ENCODE data around the gene M1AP.

Gene M1AP

DNA sequence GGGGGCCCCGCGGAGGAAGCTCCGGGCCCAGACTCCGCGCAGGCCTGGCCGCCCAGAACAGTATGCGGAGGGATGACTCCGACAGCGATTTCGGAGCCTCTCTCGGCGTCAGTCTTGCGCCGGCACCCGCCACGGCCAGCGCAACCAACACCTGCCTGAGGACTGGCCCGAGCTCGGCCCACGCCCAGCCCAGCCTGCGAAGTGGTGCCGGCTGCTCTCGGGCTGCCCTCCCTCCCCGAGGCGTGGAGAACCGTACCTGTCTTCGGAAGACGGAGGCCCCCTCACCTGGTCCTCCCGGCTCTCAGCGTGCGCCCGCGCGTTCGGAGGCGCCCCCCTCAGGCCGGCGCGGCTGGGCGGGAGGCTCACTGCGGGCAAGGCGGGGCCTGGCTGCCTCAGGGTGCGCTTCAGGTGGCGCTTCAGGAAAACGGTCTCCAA lies at the start of gene M1AP:
Gene M1AP, minus strand, starts transcription at position 322 of the 435 bp plus-strand sequence. CDS start 8,055 bp downstream, outside the sequence.
- no peak for DNase-seq (ENCODE audit: low spot score)

GRCh38 chr2:74696829-74697228 lies 48.7 kb upstream of the M1AP start:
- no peak for DNase-seq (ENCODE audit: low spot score)

GRCh38 chr2:74695663-74696062 lies 47.5 kb upstream of the M1AP start:
- DNase-seq (ENCODE audit: low spot score) = no peak

- no peak for DNase-seq (ENCODE audit: low spot score)
Measured at GRCh38 chr2:74694281-74694680, 46.2 kb upstream of the M1AP start.

DNA sequence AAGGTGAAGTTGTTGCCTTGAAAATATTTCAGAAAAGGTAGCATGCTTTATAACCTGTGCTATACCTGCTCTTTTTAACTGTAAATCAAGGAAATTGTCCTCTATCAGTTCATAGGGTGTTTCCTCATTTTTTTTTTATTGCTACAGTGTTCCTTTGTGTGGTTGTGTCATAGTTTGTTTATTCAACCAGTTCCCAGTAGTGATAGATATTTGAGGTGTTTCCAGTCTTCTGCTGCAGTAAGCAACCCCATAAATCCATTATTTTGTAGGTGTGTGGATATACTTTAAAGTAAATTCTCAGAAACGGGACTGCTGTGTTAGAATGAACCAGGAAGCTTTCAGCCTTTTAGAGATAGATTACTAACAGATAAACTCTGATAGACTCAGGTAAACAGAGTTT lies 45.5 kb upstream of the M1AP start:
- DNase-seq (ENCODE audit: low spot score) = no peak

DNA sequence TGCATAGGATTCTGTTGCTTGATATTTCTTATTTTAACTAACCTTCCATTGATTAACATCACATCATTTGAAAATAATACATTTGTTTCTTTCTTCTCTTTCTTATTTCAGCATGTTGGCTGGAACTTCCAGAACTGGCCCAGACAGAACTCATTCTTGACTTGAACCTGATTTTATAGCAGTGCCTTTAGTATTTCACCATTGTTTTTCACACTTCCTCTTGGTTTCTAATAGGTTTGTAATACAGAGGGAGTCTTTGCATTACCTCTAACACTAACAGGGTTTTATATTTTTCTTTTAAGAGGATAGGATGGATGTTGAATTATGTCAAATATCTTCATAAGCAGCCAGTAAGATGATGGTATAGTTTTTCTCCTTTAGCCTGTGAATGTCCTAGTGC lies 45.1 kb upstream of the M1AP start:
- DNase-seq (ENCODE audit: low spot score) = no peak

GRCh38 chr2:74691929-74692328 lies 43.8 kb upstream of the M1AP start:
- DNase-seq (ENCODE audit: low spot score) = no peak

GRCh38 chr2:74690571-74690970 lies 42.4 kb upstream of the M1AP start:
- DNase-seq (ENCODE audit: low spot score) = peak; percentile 80

DNA sequence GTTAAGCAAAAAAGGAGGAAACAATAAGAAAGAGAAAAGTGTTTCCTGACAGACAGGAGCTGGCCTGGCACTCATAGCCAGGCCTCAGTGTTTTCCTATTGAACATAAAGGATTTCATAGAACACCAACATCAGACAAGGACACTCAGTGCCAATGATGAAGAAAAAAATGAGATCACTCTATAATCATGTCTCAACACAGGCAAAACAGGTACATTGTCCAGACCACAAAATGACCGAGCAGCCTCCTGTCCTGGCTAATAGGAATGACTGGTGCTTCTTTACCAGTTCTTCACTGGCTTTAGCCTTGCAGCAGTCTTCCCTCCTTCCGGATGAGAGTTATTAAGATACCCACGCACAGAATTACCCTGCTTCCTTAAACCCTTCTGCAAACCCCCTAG lies 41.5 kb upstream of the M1AP start:
- DNase-seq (ENCODE audit: low spot score) = no peak

GRCh38 chr2:74688881-74689280 lies 40.8 kb upstream of the M1AP start:
- no peak for DNase-seq (ENCODE audit: low spot score)

- no peak for DNase-seq (ENCODE audit: low spot score)
Measured at GRCh38 chr2:74685408-74685807, 37.3 kb upstream of the M1AP start.

GRCh38 chr2:74682501-74682900 lies 34.4 kb upstream of the M1AP start:
- DNase-seq (ENCODE audit: low spot score) = no peak

GRCh38 chr2:74679615-74680014 lies 31.5 kb upstream of the M1AP start:
- DNase-seq (ENCODE audit: low spot score) = no peak

DNA sequence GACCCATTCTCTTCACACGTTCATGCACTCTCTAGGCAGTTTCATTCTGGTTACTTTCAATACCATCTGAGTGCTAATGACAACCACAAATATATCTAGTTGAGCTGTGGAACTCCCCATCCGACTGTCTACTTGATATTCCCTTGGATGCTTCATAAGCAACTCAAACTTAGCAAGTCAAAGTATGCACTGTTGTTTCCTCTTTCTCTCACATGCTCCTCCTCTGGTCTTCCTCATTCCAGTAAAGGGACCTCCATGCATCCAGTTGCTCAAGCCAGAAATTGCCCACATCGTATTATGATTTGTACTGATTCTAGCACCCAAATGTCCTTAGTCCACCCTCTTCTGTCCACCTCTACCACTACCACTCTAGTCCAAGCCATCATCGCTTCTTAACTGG lies 28.2 kb upstream of the M1AP start:
- no peak for DNase-seq (ENCODE audit: low spot score)

DNA sequence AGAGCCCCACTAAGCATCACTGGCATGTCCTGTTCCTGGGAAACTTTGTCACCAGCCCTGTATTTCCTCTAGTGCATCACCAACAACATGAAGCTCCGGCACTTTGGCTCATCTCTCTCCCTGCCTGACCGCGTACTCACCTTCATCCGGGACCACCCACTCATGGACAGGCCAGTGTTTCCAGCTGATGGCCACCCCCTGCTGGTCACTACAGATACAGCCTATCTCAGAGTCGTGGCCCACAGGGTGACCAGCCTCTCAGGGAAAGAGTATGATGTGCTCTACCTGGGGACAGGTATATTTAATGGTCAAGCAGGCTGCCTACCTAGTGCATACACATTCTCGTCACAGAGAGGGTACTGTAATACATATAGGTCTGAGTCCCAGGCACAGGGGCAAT lies 27.0 kb upstream of the M1AP start:
- DNase-seq (ENCODE audit: low spot score) = no peak

DNA sequence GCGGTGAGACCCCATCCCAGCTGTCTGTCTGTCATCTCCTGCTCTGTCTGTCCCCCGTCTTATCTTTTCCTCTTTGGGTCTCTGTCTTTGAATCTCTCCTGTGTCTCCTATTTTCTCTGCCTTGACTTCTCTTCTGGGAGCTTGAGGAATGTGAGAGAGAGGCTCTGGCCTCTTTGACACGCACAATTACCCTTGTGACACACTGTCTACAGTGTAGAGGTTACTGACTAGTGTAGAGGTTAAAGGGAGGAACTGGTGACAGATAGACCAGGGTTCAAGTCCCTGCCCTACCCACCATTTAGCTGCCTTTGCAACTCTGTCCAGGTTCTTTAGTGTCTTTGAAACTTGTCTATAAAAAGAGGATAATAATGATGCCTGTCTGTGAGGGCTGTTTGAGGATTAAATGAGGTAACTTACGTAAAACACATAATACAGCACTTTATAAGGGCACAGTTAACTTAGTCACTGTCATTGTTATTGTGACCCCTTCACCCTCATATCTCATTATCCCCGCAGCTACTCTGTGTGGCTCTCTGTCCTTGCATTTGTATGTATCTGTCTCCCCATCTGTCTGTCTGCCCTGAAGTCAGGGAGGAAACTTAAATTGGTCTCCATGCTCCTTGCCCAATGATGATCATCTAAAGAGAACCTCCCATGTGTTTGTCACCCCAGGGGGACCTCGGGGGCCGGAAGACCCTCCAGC lies 25.8 kb upstream of the M1AP start:
- no peak for DNase-seq (ENCODE audit: low spot score)

DNA sequence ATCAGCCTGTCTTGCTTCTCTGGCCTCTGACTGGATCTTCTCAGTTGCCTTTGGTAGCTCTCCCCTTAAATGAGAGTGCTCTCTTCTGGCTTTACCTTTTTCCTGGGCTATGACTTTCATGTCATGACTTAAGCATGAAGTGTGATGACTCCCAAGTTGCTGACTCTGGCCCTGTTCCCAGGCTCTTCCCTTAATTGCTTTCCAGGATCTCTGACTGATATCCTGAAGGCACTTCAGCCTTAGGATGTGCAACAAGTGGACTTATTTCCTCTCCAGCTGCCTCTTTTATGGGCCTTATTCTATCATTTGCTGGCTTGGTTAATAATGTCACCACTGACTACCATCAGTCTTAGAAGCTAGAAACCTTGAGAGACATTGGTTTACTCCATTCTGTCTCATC lies 23.3 kb upstream of the M1AP start:
- peak; percentile 52 for DNase-seq (ENCODE audit: low spot score)

DNA sequence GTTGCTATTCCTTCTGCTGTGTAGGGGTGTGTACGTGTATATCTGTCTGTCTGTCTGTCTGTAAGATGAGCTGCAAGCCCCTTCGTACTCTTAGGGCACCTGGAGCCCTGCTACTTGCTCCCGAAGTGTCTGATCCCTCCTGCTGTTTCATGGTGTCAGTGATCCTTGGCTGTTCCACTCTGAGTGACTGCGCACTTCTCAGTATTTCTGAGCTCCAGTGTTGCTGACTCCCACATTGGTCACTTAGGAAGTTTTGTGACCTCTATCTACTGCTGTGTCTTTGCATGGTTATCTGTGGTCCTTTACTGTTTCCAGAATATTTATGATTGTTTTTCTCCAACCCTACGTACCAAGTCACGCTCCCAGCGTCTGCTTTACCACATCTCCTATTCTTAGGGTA lies 22.1 kb upstream of the M1AP start:
- DNase-seq (ENCODE audit: low spot score) = no peak

- no peak for DNase-seq (ENCODE audit: low spot score)
Measured at GRCh38 chr2:74668087-74668486, 20.0 kb upstream of the M1AP start.

- DNase-seq (ENCODE audit: low spot score) = no peak
Measured at GRCh38 chr2:74659462-74659861, 11.3 kb upstream of the M1AP start.

- peak; percentile 72 for DNase-seq (ENCODE audit: low spot score)
Measured at GRCh38 chr2:74658516-74658915, 10.4 kb upstream of the M1AP start.

DNA sequence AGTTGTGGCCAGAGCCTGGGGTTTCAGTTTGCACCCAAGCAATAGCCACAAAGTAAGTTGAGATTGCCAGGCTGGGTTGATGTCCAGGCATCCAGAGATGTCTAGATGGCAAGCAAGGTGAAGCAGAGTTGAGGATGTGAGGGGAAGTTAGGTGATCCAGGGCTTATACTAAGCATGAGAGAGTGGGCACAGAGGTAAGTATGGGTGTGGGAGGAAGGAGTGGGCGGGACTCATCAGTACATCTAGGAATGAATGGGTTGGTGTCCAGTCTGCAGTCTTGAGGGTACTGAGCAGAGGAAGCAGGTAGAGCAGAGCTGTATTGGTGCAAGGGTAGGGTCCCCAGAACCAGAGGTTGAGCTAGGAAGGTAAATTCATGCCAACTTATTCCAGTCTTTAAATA lies 7.4 kb upstream of the M1AP start:
- DNase-seq (ENCODE audit: low spot score) = no peak

- peak; percentile 99 for DNase-seq (ENCODE audit: low spot score)
Measured at GRCh38 chr2:74653985-74654882, 6.1 kb upstream of the M1AP start, which contains the start of gene SEMA4F. TSS of gene SEMA4F (plus strand) at chr2:74654247. CDS start at chr2:74654377, 130 bp downstream.

Data from GM03348 (cell line).